B cell (primary cell): ENCODE measurements around the gene TRIO. TPM values are rescaled to one million over a fixed set of nuclear protein-coding genes. Genes with fewer than 3 reads are reported as not detected.
"Not testable (repeated sequence)": the region's sequence is repeated elsewhere in the genome, so short reads cannot be mapped to it uniquely, and the experiment has no call there.

Source experiments
- ATAC-seq: fragments of 200-7000 bp; cut with Tn5 transposase; one replicate; pipeline ENCODE4 v1.10.0; 2021; ENCODE audit warnings: low read depth, mild to moderate bottlenecking, moderate number of reproducible peaks, moderate library complexity
- CTCF ChIA-PET: fragments of 350-600 bp; sonication (Branson Sonifier 250); formaldehyde crosslinking; loops from one replicate; lab custom pipeline; 2021; ENCODE audit warnings: antibody characterized with exemption, inconsistent platforms; lab: Charles Lee
- POLR2A ChIA-PET: fragments of 350-600 bp; sonication (Branson Sonifier 250); formaldehyde crosslinking; loops from one replicate; lab custom pipeline; 2021; ENCODE audit warnings: antibody characterized with exemption; lab: Charles Lee
- DNase-seq: peaks from one replicate; pipeline ENCODE4 v3.0.0; 2013
- H2AFZ ChIP-seq: 2 replicates; pipeline ENCODE4 v1.6.1; 2012; ENCODE audit warnings: mild to moderate bottlenecking, low read depth, low read length; ENCODE audit not compliant: insufficient read depth, poor library complexity, severe bottlenecking
- H3K27ac ChIP-seq, 2 donors: 1 replicate in 1 of 2; 2 replicates in 1 of 2; pipeline ENCODE4 v1.5.1; 2012 to 2013; ENCODE audit warnings: low read length in 2 of 2, mild to moderate bottlenecking in 2 of 2, moderate library complexity in 1 of 2
- H3K27me3 ChIP-seq, 4 experiments: fragments of 200-600 bp in 1 of 4; sonication (generic) in 1 of 4; replicated peaks in 1 of 4; 1 replicate in 2 of 4; 2 replicates in 2 of 4; pipeline versions ENCODE4 v1.6.1 to v1.7.0; 2013 to 2016; ENCODE audit warnings: low read length in 3 of 4, mild to moderate bottlenecking in 2 of 4, mixed read lengths in 1 of 4, moderate library complexity in 1 of 4; ENCODE audit not compliant: insufficient read depth in 4 of 4, control insufficient read depth in 3 of 4; ENCODE audit errors: control extremely low read depth in 1 of 4
- H3K36me3 ChIP-seq, 2 experiments: replicated peaks in 1 of 2; 1 replicate in 1 of 2; 2 replicates in 1 of 2; pipeline versions ENCODE4 v1.6.1 to v1.7.1; 2013; ENCODE audit warnings: low read length in 1 of 2; ENCODE audit not compliant: insufficient read depth in 2 of 2, control insufficient read depth in 1 of 2; ENCODE audit errors: control extremely low read depth in 1 of 2, extremely low read depth in 1 of 2
- H3K4me1 ChIP-seq, 2 donors: fragments of 200-600 bp in 1 of 2; sonication (generic) in 1 of 2; 1 replicate in 1 of 2; 2 replicates in 1 of 2; pipeline versions ENCODE4 v1.5.1 to v1.6.1; 2013 to 2017; ENCODE audit warnings: low read length in 2 of 2; ENCODE audit not compliant: control insufficient read depth in 2 of 2, insufficient read depth in 2 of 2
- H3K4me2 ChIP-seq: replicated peaks from 2 replicates; pipeline ENCODE3; 2012; ENCODE audit warnings: mild to moderate bottlenecking, low read depth, low read length; ENCODE audit not compliant: poor library complexity, severe bottlenecking
- H3K4me3 ChIP-seq, 5 experiments: fragments of 200-600 bp in 1 of 5; sonication (generic) in 1 of 5; 1 replicate in 3 of 5; 2 replicates in 2 of 5; pipeline versions ENCODE4 v1.5.1 to v1.7.0; 2011 to 2016; ENCODE audit warnings: low read length in 4 of 5, mild to moderate bottlenecking in 4 of 5, low read depth in 2 of 5, control low read depth in 1 of 5, moderate library complexity in 1 of 5; ENCODE audit not compliant: insufficient read depth in 1 of 5; ENCODE audit errors: control extremely low read depth in 1 of 5, extremely low read depth in 1 of 5
- H3K79me2 ChIP-seq: fragments of 200-600 bp; sonication (generic); one replicate; pipeline ENCODE4 v1.6.0; 2016; ENCODE audit warnings: low read length; ENCODE audit not compliant: control insufficient read depth, insufficient read depth
- H3K9ac ChIP-seq: fragments of 200-600 bp; sonication (generic); 2 replicates; pipeline ENCODE4 v1.6.1; 2017; ENCODE audit warnings: mild to moderate bottlenecking, low read length, moderate library complexity
- H3K9me3 ChIP-seq, 3 donors: one replicate each; pipeline versions ENCODE4 v1.6.1 to v1.7.1; 2013; ENCODE audit warnings: low read length in 2 of 3; ENCODE audit not compliant: control insufficient read depth in 2 of 3, insufficient read depth in 1 of 3; ENCODE audit errors: control extremely low read depth in 1 of 3
- H4K20me1 ChIP-seq: 2 replicates; pipeline ENCODE4 v1.6.0; 2012; ENCODE audit warnings: mild to moderate bottlenecking, low read length; ENCODE audit not compliant: insufficient read depth, control insufficient read depth, poor library complexity, severe bottlenecking
- H3K27ac Mint-ChIP-seq: one replicate; pipeline ENCODE4 v1.8.0; 2021; ENCODE audit warnings: mixed read lengths
- H3K27me3 Mint-ChIP-seq: one replicate; pipeline ENCODE4 v1.8.0; 2021; ENCODE audit warnings: mixed read lengths
- H3K4me1 Mint-ChIP-seq: one replicate; pipeline ENCODE4 v1.8.0; 2021; ENCODE audit warnings: mixed read lengths
- H3K4me3 Mint-ChIP-seq: one replicate; pipeline ENCODE4 v1.8.0; 2021; ENCODE audit warnings: mixed read lengths
- H3K9me3 Mint-ChIP-seq: one replicate; pipeline ENCODE4 v1.8.0; 2022; ENCODE audit warnings: mixed read lengths; ENCODE audit not compliant: insufficient read depth
- EZH2 ChIP-seq: IDR thresholded peaks from 2 replicates; pipeline ENCODE4 v1.6.1; 2012; ENCODE audit warnings: borderline replicate concordance, low read depth, mild to moderate bottlenecking, moderate library complexity, low read length; ENCODE audit not compliant: insufficient read depth, poor library complexity, severe bottlenecking
- WGBS: methylation state at CpG from one replicate; pipeline ENCODE4 v1.1.5; 2013; ENCODE audit warnings: missing lambda C conversion rate; ENCODE audit not compliant: insufficient coverage; 5-methylcytosine and 5-hydroxymethylcytosine counted together
- intact Hi-C: fragments of 100-400 bp; cut with micrococcal nuclease; formaldehyde crosslinking; loops from one replicate; pipeline ENCODE4 v1.10.0; 2022
- polyA plus RNA-seq: library from polyadenylated mRNA; depleted of rRNA; stranded (reverse); fragments of >200 nt; gene quantifications from 2 replicates; pipeline ENCODE4 v1.2.3, GENCODE V29; 2012
- total RNA-seq, 2 donors: library from RNA; stranded (reverse); fragments of 120-200 nt in 1 of 2; gene quantifications; 1 replicate in 1 of 2; 2 replicates in 1 of 2; pipeline versions ENCODE4 v1.2.3 to v1.2.4, GENCODE V29; 2013 to 2022
- TF ChIP-seq, protein P1 (sequence below): fragments of 200-600 bp; IDR thresholded peaks from one replicate; pipeline ENCODE4 v1.8.0; 2022; ENCODE audit warnings: antibody characterized with exemption, mild to moderate bottlenecking

Gene TRIO
- total and polyA plus RNA-seq, 2 donors (not counting 1 experiment from before 2014, with no cell fraction given) = 90.5 to 479 TPM

DNA sequence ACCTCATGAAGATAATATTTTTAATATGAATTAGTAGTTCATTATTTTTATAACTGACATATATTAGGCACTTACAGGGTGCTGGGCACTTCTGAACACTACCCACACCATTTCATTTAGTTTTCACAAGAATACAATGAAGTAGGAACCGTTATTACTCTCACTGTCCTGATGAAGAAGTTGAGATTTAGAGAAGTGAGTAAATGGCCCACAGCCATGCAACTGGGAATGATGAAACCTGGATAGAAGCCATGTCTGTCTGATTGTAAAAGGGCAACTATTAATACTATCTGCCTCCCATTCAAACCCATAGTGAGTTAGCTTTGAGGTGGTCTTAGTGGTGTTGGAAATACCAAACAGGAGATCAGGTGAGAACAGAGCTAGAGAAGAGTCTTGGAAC, 408.9 kb downstream of the TRIO start:
- Histone ChIP-seq H2AFZ (no peak overlapping the region), H3K79me2 (no peaks in the 10 kb centered on the region), H3K4me3 (no peak overlapping the region), H3K4me1 (no peaks in the 10 kb centered on the region), H3K4me2 (no peak overlapping the region), H3K27me3 (peaks cover 0 to 26% (median 0%) of the 10 kb centered on the region in 4 experiments), H3K9me3 (peaks cover 0 to 5% (median 5%) of the 10 kb centered on the region in 3 donors), H3K27ac (no peak overlapping the region), H3K9ac (no peak overlapping the region), H4K20me1 (no peaks in the 10 kb centered on the region), H3K36me3 (no peaks in the 10 kb centered on the region)
- TF ChIP-seq, protein P1, sequence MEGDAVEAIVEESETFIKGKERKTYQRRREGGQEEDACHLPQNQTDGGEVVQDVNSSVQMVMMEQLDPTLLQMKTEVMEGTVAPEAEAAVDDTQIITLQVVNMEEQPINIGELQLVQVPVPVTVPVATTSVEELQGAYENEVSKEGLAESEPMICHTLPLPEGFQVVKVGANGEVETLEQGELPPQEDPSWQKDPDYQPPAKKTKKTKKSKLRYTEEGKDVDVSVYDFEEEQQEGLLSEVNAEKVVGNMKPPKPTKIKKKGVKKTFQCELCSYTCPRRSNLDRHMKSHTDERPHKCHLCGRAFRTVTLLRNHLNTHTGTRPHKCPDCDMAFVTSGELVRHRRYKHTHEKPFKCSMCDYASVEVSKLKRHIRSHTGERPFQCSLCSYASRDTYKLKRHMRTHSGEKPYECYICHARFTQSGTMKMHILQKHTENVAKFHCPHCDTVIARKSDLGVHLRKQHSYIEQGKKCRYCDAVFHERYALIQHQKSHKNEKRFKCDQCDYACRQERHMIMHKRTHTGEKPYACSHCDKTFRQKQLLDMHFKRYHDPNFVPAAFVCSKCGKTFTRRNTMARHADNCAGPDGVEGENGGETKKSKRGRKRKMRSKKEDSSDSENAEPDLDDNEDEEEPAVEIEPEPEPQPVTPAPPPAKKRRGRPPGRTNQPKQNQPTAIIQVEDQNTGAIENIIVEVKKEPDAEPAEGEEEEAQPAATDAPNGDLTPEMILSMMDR = no peak
- TF ChIP-seq EZH2 = no peak
- WGBS = no CpG with 5 or more reads among the region's 1 CpG
- POLR2A ChIA-PET = no interaction called here
- no peak for ATAC-seq
- Mint-ChIP-seq H3K27me3 (peaks cover 47% of the 10 kb centered on the region), H3K4me3 (no peak overlapping the region), H3K4me1 (no peaks in the 10 kb centered on the region), H3K9me3 (peaks cover 5% of the 10 kb centered on the region), H3K27ac (no peak overlapping the region)
- no peak for DNase-seq
- CTCF ChIA-PET = no interaction called here
- intact Hi-C loops = no loop called here

DNA sequence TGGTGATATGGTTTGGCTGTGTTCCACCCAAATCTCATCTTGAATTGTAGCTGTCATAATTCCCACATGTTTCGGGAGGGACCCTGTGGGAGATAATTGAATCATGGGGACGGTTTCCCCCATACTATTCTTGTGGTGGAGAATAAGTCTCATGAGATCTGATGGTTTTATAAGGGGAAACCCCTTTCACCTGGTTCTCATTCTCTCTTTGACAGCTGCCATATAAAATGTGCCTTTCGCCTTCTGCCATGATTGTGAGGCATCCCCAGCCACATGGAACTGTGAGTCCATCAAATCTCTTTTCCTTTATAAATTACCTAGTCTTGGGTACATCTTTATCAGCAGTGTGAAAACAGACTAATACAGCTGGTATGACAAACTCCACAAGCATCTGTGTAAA, 411.1 kb downstream of the TRIO start:
- H3K4me1 ChIP-seq, H3K27ac ChIP-seq, H3K9ac ChIP-seq, ATAC-seq, H3K9me3 Mint-ChIP-seq, H3K79me2 ChIP-seq, H3K27ac Mint-ChIP-seq, CTCF ChIA-PET, H3K4me2 ChIP-seq, POLR2A ChIA-PET, DNase-seq, intact Hi-C loops, H3K4me1 Mint-ChIP-seq, H3K9me3 ChIP-seq, H2AFZ ChIP-seq, H3K36me3 ChIP-seq, H4K20me1 ChIP-seq, H3K4me3 Mint-ChIP-seq, H3K4me3 ChIP-seq: not testable (repeated sequence)
- WGBS = 57% methylated on average over 1 of the region's 3 CpGs
- peaks cover 49% of the 10 kb centered on the region for H3K27me3 Mint-ChIP-seq
- peaks cover 0 to 26% (median 0%) of the 10 kb centered on the region in 4 experiments for H3K27me3 ChIP-seq
